Stimulated activated effector memory CD8-positive, alpha-beta T cell treated with anti-CD3 and anti-CD28 coated beads, Interleukin-12 subunit alpha, Interleukin-12 subunit beta, amount 100 ng/mL, for 72 hours (primary cell): ENCODE results near the gene BARX2.
A peak's percentile ranks its signal among the peaks of the same experiment; 100 is the strongest.

Experiments
- ATAC-seq: fragments of 150-1000 bp; cut with Tn5 transposase; 2 replicates; pipeline ENCODE4 v1.10.0; 2021
- DNase-seq, 2 donors: peaks; one replicate each; pipeline ENCODE4 v3.0.0; 2021 to 2022; ENCODE audit warnings: low spot score in 2 of 2
- H3K27ac Mint-ChIP-seq: one replicate; pipeline ENCODE4 v1.8.0; 2022; ENCODE audit warnings: mild to moderate bottlenecking, mixed read lengths
- H3K36me3 Mint-ChIP-seq: one replicate; pipeline ENCODE4 v1.8.0; 2022; ENCODE audit warnings: mild to moderate bottlenecking, mixed read lengths
- H3K4me1 Mint-ChIP-seq: one replicate; pipeline ENCODE4 v1.8.0; 2022; ENCODE audit warnings: mixed read lengths
- H3K4me3 Mint-ChIP-seq: one replicate; pipeline ENCODE4 v1.8.0; 2022; ENCODE audit warnings: mild to moderate bottlenecking, mixed read lengths
- H3K9me3 Mint-ChIP-seq: one replicate; pipeline ENCODE4 v1.8.0; 2022; ENCODE audit warnings: mixed read lengths

The BARX2 gene

GRCh38 chr11:129434641-129435498 lies 59.2 kb downstream of the BARX2 start:
- Mint-ChIP-seq H3K36me3 (no peaks in the 10 kb centered on the region), H3K27ac (no peak overlapping the region), H3K4me1 (no peaks in the 10 kb centered on the region), H3K4me3 (no peak overlapping the region), H3K9me3 (peaks cover 2% of the 10 kb centered on the region)
- no peak for ATAC-seq
- no peak for DNase-seq

GRCh38 chr11:129435499-129436245 lies 60.0 kb downstream of the BARX2 start:
- no peak overlapping the region for H3K4me3 Mint-ChIP-seq
- no peak overlapping the region for H3K27ac Mint-ChIP-seq
- no peak for ATAC-seq
- no peak for DNase-seq
- H3K4me1 Mint-ChIP-seq = no peaks in the 10 kb centered on the region
- H3K9me3 Mint-ChIP-seq = peaks cover 2% of the 10 kb centered on the region
- no peaks in the 10 kb centered on the region for H3K36me3 Mint-ChIP-seq

- no peak overlapping the region for H3K4me3 Mint-ChIP-seq
- H3K4me1 Mint-ChIP-seq = no peaks in the 10 kb centered on the region
- DNase-seq (no peak), ATAC-seq (no peak)
- H3K27ac Mint-ChIP-seq = no peak overlapping the region
- no peaks in the 10 kb centered on the region for H3K36me3 Mint-ChIP-seq
- no peaks in the 10 kb centered on the region for H3K9me3 Mint-ChIP-seq
Observed at GRCh38 chr11:129436573-129436972, 60.9 kb downstream of the BARX2 start.

GRCh38 chr11:129440028-129440713 lies 64.5 kb downstream of the BARX2 start:
- no peaks in the 10 kb centered on the region for H3K36me3 Mint-ChIP-seq
- H3K27ac Mint-ChIP-seq = no peak overlapping the region
- no peak overlapping the region for H3K4me3 Mint-ChIP-seq
- H3K4me1 Mint-ChIP-seq = no peaks in the 10 kb centered on the region
- ATAC-seq (no peak), DNase-seq (no peak)
- H3K9me3 Mint-ChIP-seq = no peaks in the 10 kb centered on the region

- no peak for ATAC-seq
- Mint-ChIP-seq H3K4me3 (no peak overlapping the region), H3K27ac (no peak overlapping the region), H3K4me1 (no peaks in the 10 kb centered on the region), H3K36me3 (no peaks in the 10 kb centered on the region), H3K9me3 (no peaks in the 10 kb centered on the region)
- DNase-seq = no peak
Observed at GRCh38 chr11:129442171-129442570, 66.5 kb downstream of the BARX2 start.

- no peaks in the 10 kb centered on the region for H3K9me3 Mint-ChIP-seq
- DNase-seq (no peak), ATAC-seq (no peak)
- H3K4me3 Mint-ChIP-seq = no peak overlapping the region
- no peaks in the 10 kb centered on the region for H3K4me1 Mint-ChIP-seq
- H3K27ac Mint-ChIP-seq = no peak overlapping the region
- no peaks in the 10 kb centered on the region for H3K36me3 Mint-ChIP-seq
Observed at GRCh38 chr11:129443276-129443675, 67.6 kb downstream of the BARX2 start.

GRCh38 chr11:129444274-129444673 lies 68.6 kb downstream of the BARX2 start:
- Mint-ChIP-seq H3K9me3 (no peaks in the 10 kb centered on the region), H3K36me3 (no peaks in the 10 kb centered on the region), H3K4me3 (no peak overlapping the region), H3K27ac (no peak overlapping the region), H3K4me1 (no peaks in the 10 kb centered on the region)
- ATAC-seq (no peak), DNase-seq (no peak)

GRCh38 chr11:129445226-129445625 lies 69.6 kb downstream of the BARX2 start:
- no peak overlapping the region for H3K4me3 Mint-ChIP-seq
- no peaks in the 10 kb centered on the region for H3K9me3 Mint-ChIP-seq
- ATAC-seq (no peak), DNase-seq (no peak)
- H3K4me1 Mint-ChIP-seq = no peaks in the 10 kb centered on the region
- no peak overlapping the region for H3K27ac Mint-ChIP-seq
- H3K36me3 Mint-ChIP-seq = no peaks in the 10 kb centered on the region

GRCh38 chr11:129446572-129446971 lies 70.9 kb downstream of the BARX2 start:
- no peak overlapping the region for H3K27ac Mint-ChIP-seq
- no peak for ATAC-seq
- no peak overlapping the region for H3K4me3 Mint-ChIP-seq
- H3K4me1 Mint-ChIP-seq = no peaks in the 10 kb centered on the region
- DNase-seq = no peak
- H3K9me3 Mint-ChIP-seq = peaks cover 4% of the 10 kb centered on the region
- no peaks in the 10 kb centered on the region for H3K36me3 Mint-ChIP-seq

GRCh38 chr11:129447654-129448239 lies 72.1 kb downstream of the BARX2 start:
- H3K4me1 Mint-ChIP-seq = no peaks in the 10 kb centered on the region
- peaks cover 4% of the 10 kb centered on the region for H3K9me3 Mint-ChIP-seq
- no peaks in the 10 kb centered on the region for H3K36me3 Mint-ChIP-seq
- H3K4me3 Mint-ChIP-seq = no peak overlapping the region
- no peak overlapping the region for H3K27ac Mint-ChIP-seq
- ATAC-seq (peak; percentile 61), DNase-seq (no peak)

- Mint-ChIP-seq H3K4me3 (no peak overlapping the region), H3K9me3 (peaks cover 4% of the 10 kb centered on the region), H3K4me1 (no peaks in the 10 kb centered on the region), H3K27ac (no peak overlapping the region), H3K36me3 (no peaks in the 10 kb centered on the region)
- ATAC-seq (no peak), DNase-seq (no peak)
Observed at GRCh38 chr11:129451524-129451923, 75.9 kb downstream of the BARX2 start.

- Mint-ChIP-seq H3K4me1 (no peaks in the 10 kb centered on the region), H3K4me3 (no peak overlapping the region), H3K36me3 (no peaks in the 10 kb centered on the region), H3K27ac (no peak overlapping the region), H3K9me3 (peaks cover 4% of the 10 kb centered on the region)
- no peak for DNase-seq
- ATAC-seq = no peak
Observed at GRCh38 chr11:129453293-129453721, 77.7 kb downstream of the BARX2 start.

GRCh38 chr11:129455101-129455500 lies 79.5 kb downstream of the BARX2 start:
- Mint-ChIP-seq H3K36me3 (no peaks in the 10 kb centered on the region), H3K4me1 (no peaks in the 10 kb centered on the region), H3K4me3 (no peak overlapping the region), H3K27ac (no peak overlapping the region), H3K9me3 (peaks cover 4% of the 10 kb centered on the region)
- no peak for DNase-seq
- no peak for ATAC-seq

GRCh38 chr11:129455756-129456655 lies 80.4 kb downstream of the BARX2 start:
- H3K4me3 Mint-ChIP-seq = no peak overlapping the region
- H3K36me3 Mint-ChIP-seq = no peaks in the 10 kb centered on the region

More at GRCh38 chr11:129455756-129456655, 80.4 kb downstream of the BARX2 start:
- ATAC-seq (no peak), DNase-seq (no peak)
- H3K4me1 Mint-ChIP-seq = no peaks in the 10 kb centered on the region
- peaks cover 2% of the 10 kb centered on the region for H3K9me3 Mint-ChIP-seq
- H3K27ac Mint-ChIP-seq = no peak overlapping the region
